Endothelial cell of umbilical vein (primary cell): Measurements from ENCODE around the gene ZC3H12A. TPM values are rescaled to one million over a fixed set of nuclear protein-coding genes. Genes with fewer than 3 reads are reported as not detected.

Experiments
- BruUV-seq: library from RNA; stranded (reverse); fragments of 400-500 nt; replicated peaks from 2 replicates; lab custom pipeline; 2021; lab: Mats Ljungman, UMichigan
- CTCF ChIA-PET: fragments of 300-600, 350-600 bp; sonication (Branson Sonifier 250); formaldehyde crosslinking; loops from one replicate; lab custom pipeline; 2021; ENCODE audit warnings: antibody characterized with exemption, inconsistent platforms; lab: Charles Lee
- POLR2A ChIA-PET: fragments of 300-600, 350-600 bp; sonication (Branson Sonifier 250); formaldehyde crosslinking; loops from one replicate; lab custom pipeline; 2021; ENCODE audit warnings: antibody characterized with exemption, inconsistent platforms; lab: Charles Lee
- DNase-seq: peaks from one replicate; pipeline ENCODE4 v3.0.0-alpha.2; 2011; ENCODE audit warnings: low read depth, low spot score
- FAIRE-seq: peaks from 2 replicates; lab custom pipeline; 2011; peaks lifted over from hg19 to GRCh38; lab: Jason Lieb, UNC
- H2AFZ ChIP-seq: 2 replicates; pipeline ENCODE4 v1.6.0; 2012; ENCODE audit warnings: low read depth, low read length, control low read depth, inconsistent platforms
- H3K27ac ChIP-seq: 2 replicates; pipeline ENCODE4 v1.5.1; 2011; ENCODE audit warnings: low read depth, mild to moderate bottlenecking, control low read depth, low read length, moderate library complexity; ENCODE audit not compliant: insufficient read depth
- H3K27me3 ChIP-seq, 2 experiments: 2 replicates each; pipeline versions ENCODE4 v1.6.0 to v1.6.1; 2011; ENCODE audit warnings: low read length in 2 of 2, mixed read lengths in 1 of 2; ENCODE audit not compliant: control insufficient read depth in 2 of 2, insufficient read depth in 2 of 2
- H3K36me3 ChIP-seq, 2 experiments: 2 replicates in 1 of 2; 3 replicates in 1 of 2; pipeline ENCODE4 v1.5.1; 2011; ENCODE audit warnings: low read length in 2 of 2, mild to moderate bottlenecking in 1 of 2, moderate library complexity in 1 of 2; ENCODE audit not compliant: control insufficient read depth in 2 of 2, insufficient read depth in 2 of 2; ENCODE audit errors: extremely low read depth in 1 of 2
- H3K4me1 ChIP-seq: 3 replicates; pipeline ENCODE4 v1.5.1; 2011; ENCODE audit warnings: mild to moderate bottlenecking, low read length; ENCODE audit not compliant: control insufficient read depth, insufficient read depth; ENCODE audit errors: extremely low read depth
- H3K4me2 ChIP-seq: 2 replicates; pipeline ENCODE4 v1.6.1; 2011; ENCODE audit warnings: low read length, control low read depth, mixed read lengths; ENCODE audit not compliant: insufficient read depth
- H3K4me3 ChIP-seq, 3 experiments: fragments of 200-600 bp in 1 of 3; sonication (generic), shearing (Covaris generic) in 1 of 3; replicated peaks in 1 of 3; 2 replicates each; pipeline ENCODE4 v1.5.1; 2011 to 2016; ENCODE audit warnings: control low read depth in 3 of 3, low read length in 3 of 3, mild to moderate bottlenecking in 2 of 3, inconsistent platforms in 1 of 3, low read depth in 1 of 3, moderate library complexity in 1 of 3; ENCODE audit not compliant: insufficient read depth in 1 of 3
- H3K79me2 ChIP-seq: 2 replicates; pipeline ENCODE4 v1.6.0; 2012; ENCODE audit warnings: low read length, inconsistent platforms; ENCODE audit not compliant: control insufficient read depth, insufficient read depth
- H3K9ac ChIP-seq: replicated peaks from 2 replicates; pipeline ENCODE3; 2011; ENCODE audit warnings: low read length, control low read depth; ENCODE audit not compliant: insufficient read depth; ENCODE audit errors: extremely low read depth
- H3K9me1 ChIP-seq: replicated peaks from 3 replicates; pipeline ENCODE4 v1.6.0; 2011; ENCODE audit warnings: mild to moderate bottlenecking, low read length; ENCODE audit not compliant: control insufficient read depth, insufficient read depth; ENCODE audit errors: extremely low read depth
- H3K9me3 ChIP-seq: replicated peaks from 2 replicates; pipeline ENCODE4 v1.5.1; 2012; ENCODE audit warnings: low read length, inconsistent platforms; ENCODE audit not compliant: control insufficient read depth, insufficient read depth
- H4K20me1 ChIP-seq: replicated peaks from 2 replicates; pipeline ENCODE3; 2011; ENCODE audit warnings: mild to moderate bottlenecking, low read length; ENCODE audit not compliant: control insufficient read depth, insufficient read depth; ENCODE audit errors: extremely low read depth
- CTCF ChIP-seq, 2 donors: IDR thresholded peaks; 1 replicate in 1 of 2; 2 replicates in 1 of 2; pipeline ENCODE4 v1.5.1; 2011; ENCODE audit warnings: low read length in 2 of 2, mild to moderate bottlenecking in 2 of 2, moderate library complexity in 2 of 2, control low read depth in 1 of 2, inconsistent platforms in 1 of 2, low read depth in 1 of 2; ENCODE audit not compliant: insufficient read depth in 1 of 2; ENCODE audit errors: extremely low read depth in 1 of 2
- POLR2AphosphoS5 ChIP-seq: IDR thresholded peaks from 2 replicates; pipeline ENCODE4 v1.6.1; 2012; ENCODE audit warnings: low read depth, mild to moderate bottlenecking, control low read depth, low read length, moderate library complexity; ENCODE audit not compliant: insufficient read depth
- dilution Hi-C: fragments of 300-500 bp; cut with MboI; formaldehyde crosslinking; loops from one replicate; pipeline ENCODE4 v1.15.0; 2019; ENCODE audit warnings: low sequenced_read_pairs; ENCODE audit not compliant: extremely low pct_ligation_motif_present
- intact Hi-C: fragments of 100-400 bp; cut with micrococcal nuclease; formaldehyde crosslinking; loops from one replicate; pipeline ENCODE4 v1.10.0; 2022
- polyA plus RNA-seq, 4 experiments: library from polyadenylated mRNA; depleted of rRNA in 3 of 4; stranded (reverse) in 3 of 4; unstranded in 1 of 4; fragments of >200 nt; gene quantifications; 2 replicates each; pipeline versions ENCODE4 v1.2.1 to v1.2.3, GENCODE V29; 2011 to 2012; ENCODE audit warnings: missing spikeins in 1 of 4
- total RNA-seq: library from RNA; stranded (reverse); gene quantifications from 2 replicates; pipeline ENCODE4 v1.2.3, GENCODE V29; 2021

ZC3H12A gene
- total and polyA plus RNA-seq, 2 donors (not counting 3 experiments of a cell fraction or from before 2014, with no cell fraction given): 6.3 to 9.4 TPM

GRCh38 chr1:37473431-37474045, 842 bp upstream of the ZC3H12A start:
- no peaks in the 10 kb centered on the region for H3K9me3 ChIP-seq
- H3K27ac ChIP-seq: peak overlapping the region; percentile 0
- ChIA-PET CTCF (interaction anchor here (1.9 to 8.9 kb wide), 2 partner anchors 13 to 18 kb away, joined by 8 to 158 read pairs; no protein-coding TSS in a partner anchor), POLR2A (interaction anchor here (0.6 to 4.1 kb wide), 3 partner anchors 13 to 218 kb away, joined by 3 to 27 read pairs (median 8); no protein-coding TSS in a partner anchor)
- peaks cover 36% of the 10 kb centered on the region for H3K79me2 ChIP-seq
- H3K4me2 ChIP-seq: peak overlapping the region; percentile 47
- FAIRE-seq (peak; percentile 70), DNase-seq (peak; percentile 32)
- peak overlapping the region in 2 of 3 experiments; percentile 41 to 69 for H3K4me3 ChIP-seq
- peaks cover 0 to 3% of the 10 kb centered on the region in 2 experiments for H3K36me3 ChIP-seq
- TSS peak; percentile 4 for BruUV-seq
- peaks cover 65% of the 10 kb centered on the region for H3K4me1 ChIP-seq
- dilution Hi-C loops: no loop called here
- peak overlapping the region; percentile 15 for H3K9ac ChIP-seq
- H4K20me1 ChIP-seq: no peaks in the 10 kb centered on the region
- no peaks in the 10 kb centered on the region for H3K9me1 ChIP-seq
- TF ChIP-seq POLR2AphosphoS5 (no peak), CTCF (IDR thresholded peaks at IDR 0.05; ENCODE audit: extremely low read depth in 1 of 2, insufficient read depth in 1 of 2, low read depth in 1 of 2, low read length in 2 of 2) (peak in 1 of 2 donors; percentile 6)
- no peaks in the 10 kb centered on the region for H3K27me3 ChIP-seq
- peak overlapping the region; percentile 47 for H2AFZ ChIP-seq
- intact Hi-C loops: loop anchor here (2.0 to 10.0 kb wide), 3 partner anchors 81 to 391 kb away; partner anchors contain the start of genes C1orf122, SNIP1 and YRDC
